WTC11 (cell line): ENCODE data around the gene TMC6.

ENCODE experiments used
- ESRRA ChIP-seq: sonication (generic); formaldehyde crosslinking; IDR thresholded peaks from 2 replicates; pipeline ENCODE4 v1.8.1; 2022; ENCODE audit warnings: mild to moderate bottlenecking, missing genetic modification reagents, borderline replicate concordance
- SP1 ChIP-seq: sonication (generic); formaldehyde crosslinking; conservative IDR thresholded peaks from 2 replicates; pipeline ENCODE4 v1.8.1; 2022; ENCODE audit warnings: missing genetic modification reagents
- TEAD4 ChIP-seq: sonication (generic); formaldehyde crosslinking; IDR thresholded peaks from 2 replicates; pipeline ENCODE4 v1.8.0; 2022; ENCODE audit warnings: mild to moderate bottlenecking, missing genetic modification reagents
- ZBTB21 ChIP-seq: sonication (generic); formaldehyde crosslinking; IDR thresholded peaks from 2 replicates; pipeline ENCODE4 v1.8.1; 2023; ENCODE audit warnings: mild to moderate bottlenecking, missing genetic modification reagents, borderline replicate concordance
- TF ChIP-seq, protein P1 (sequence below): sonication (generic); formaldehyde crosslinking; IDR thresholded peaks from 2 replicates; pipeline ENCODE4 v1.8.1; 2022; ENCODE audit warnings: low read depth, mild to moderate bottlenecking, moderate library complexity, missing genetic modification reagents, borderline replicate concordance
- TF ChIP-seq, protein P2 (sequence below): fragments of 200-600 bp; IDR thresholded peaks from 2 replicates; pipeline ENCODE4 v1.8.0; 2022; ENCODE audit warnings: antibody characterized with exemption
- TF ChIP-seq, protein P3 (sequence below): sonication (generic); formaldehyde crosslinking; conservative IDR thresholded peaks from 2 replicates; pipeline ENCODE4 v1.8.1; 2022; ENCODE audit warnings: mild to moderate bottlenecking, missing genetic modification reagents

DNA sequence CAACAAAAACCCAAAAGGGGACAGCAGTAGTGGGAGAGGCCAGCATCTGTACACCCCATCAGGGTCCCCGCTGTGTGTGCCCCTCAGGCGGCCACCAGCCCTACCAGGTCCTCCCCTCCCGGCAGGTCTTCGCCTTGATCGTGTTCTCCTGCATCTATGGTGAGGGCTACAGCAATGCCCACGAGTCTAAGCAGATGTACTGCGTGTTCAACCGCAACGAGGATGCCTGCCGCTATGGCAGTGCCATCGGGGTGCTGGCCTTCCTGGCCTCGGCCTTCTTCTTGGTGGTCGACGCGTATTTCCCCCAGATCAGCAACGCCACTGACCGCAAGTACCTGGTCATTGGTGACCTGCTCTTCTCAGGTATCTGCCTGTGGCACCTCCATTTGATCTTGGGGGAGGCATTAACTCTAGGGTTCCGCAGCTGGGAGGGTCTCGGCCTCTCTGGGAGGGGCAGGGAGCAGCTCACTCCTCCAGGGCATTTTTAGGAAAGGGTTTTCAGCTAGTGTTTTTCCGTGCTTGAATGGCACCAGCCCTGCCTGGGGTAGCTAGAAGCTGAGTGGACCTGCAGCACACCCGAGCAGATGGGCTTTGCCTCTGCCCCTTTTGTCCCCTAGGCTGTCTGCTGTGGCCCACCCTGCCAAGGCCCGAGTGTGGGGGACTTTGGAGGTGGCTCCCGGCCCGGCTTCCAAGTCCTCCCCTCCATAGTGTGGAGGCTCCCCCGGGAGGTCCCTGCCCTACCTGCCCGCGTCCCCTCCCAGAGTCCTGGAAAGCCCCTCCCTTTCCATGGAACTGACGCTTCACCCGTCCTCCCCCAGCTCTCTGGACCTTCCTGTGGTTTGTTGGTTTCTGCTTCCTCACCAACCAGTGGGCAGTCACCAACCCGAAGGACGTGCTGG is 42.4 kb upstream of the TMC6 start:
- TF ChIP-seq, protein P1, sequence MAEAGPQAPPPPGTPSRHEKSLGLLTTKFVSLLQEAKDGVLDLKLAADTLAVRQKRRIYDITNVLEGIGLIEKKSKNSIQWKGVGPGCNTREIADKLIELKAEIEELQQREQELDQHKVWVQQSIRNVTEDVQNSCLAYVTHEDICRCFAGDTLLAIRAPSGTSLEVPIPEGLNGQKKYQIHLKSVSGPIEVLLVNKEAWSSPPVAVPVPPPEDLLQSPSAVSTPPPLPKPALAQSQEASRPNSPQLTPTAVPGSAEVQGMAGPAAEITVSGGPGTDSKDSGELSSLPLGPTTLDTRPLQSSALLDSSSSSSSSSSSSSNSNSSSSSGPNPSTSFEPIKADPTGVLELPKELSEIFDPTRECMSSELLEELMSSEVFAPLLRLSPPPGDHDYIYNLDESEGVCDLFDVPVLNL (CRISPR knock-in tag), result no peak
- TF ChIP-seq, protein P2, sequence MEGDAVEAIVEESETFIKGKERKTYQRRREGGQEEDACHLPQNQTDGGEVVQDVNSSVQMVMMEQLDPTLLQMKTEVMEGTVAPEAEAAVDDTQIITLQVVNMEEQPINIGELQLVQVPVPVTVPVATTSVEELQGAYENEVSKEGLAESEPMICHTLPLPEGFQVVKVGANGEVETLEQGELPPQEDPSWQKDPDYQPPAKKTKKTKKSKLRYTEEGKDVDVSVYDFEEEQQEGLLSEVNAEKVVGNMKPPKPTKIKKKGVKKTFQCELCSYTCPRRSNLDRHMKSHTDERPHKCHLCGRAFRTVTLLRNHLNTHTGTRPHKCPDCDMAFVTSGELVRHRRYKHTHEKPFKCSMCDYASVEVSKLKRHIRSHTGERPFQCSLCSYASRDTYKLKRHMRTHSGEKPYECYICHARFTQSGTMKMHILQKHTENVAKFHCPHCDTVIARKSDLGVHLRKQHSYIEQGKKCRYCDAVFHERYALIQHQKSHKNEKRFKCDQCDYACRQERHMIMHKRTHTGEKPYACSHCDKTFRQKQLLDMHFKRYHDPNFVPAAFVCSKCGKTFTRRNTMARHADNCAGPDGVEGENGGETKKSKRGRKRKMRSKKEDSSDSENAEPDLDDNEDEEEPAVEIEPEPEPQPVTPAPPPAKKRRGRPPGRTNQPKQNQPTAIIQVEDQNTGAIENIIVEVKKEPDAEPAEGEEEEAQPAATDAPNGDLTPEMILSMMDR, result no peak
- no peak for TF ChIP-seq TEAD4 (CRISPR knock-in tag)
- TF ChIP-seq SP1 (CRISPR knock-in tag), result no peak
- no peak for TF ChIP-seq ESRRA (CRISPR knock-in tag)
- TF ChIP-seq ZBTB21 (CRISPR knock-in tag), result no peak
- TF ChIP-seq, protein P3, sequence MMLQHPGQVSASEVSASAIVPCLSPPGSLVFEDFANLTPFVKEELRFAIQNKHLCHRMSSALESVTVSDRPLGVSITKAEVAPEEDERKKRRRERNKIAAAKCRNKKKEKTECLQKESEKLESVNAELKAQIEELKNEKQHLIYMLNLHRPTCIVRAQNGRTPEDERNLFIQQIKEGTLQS, result no peak
